ENCODE measurements around the gene ARHGAP5.

The ARHGAP5 gene
- long read RNA-seq, full-length matches to known transcripts: 2 of 34 reads
- long read RNA-seq, partial matches to known transcripts: 26 of 34 reads
- long read RNA-seq, other reads (novel, unspliced or antisense): 6 of 34 reads

- Histone ChIP-seq H3K4me3 (replicated peaks; ENCODE audit: insufficient read depth, low read length) (peak within 1 kb of the TSS; percentile 63), H3K27me3 (ENCODE audit: insufficient read depth, poor library complexity, severe bottlenecking) (peaks cover 43% of the 10 kb centered on the region), H3K27ac (replicated peaks) (no peak within 1 kb of the TSS)
- DNase-seq (ENCODE audit: low read depth in 1 of 2, low spot score in 1 of 2): peak in 1 of 2 experiments; percentile 1
- TF ChIP-seq REST (IDR thresholded peaks at IDR 0.05; ENCODE audit: insufficient replicate concordance, low read depth) (no peak), SPI1 (IDR thresholded peaks at IDR 0.05; ENCODE audit: borderline replicate concordance, low read depth) (no peak), CTCF (IDR thresholded peaks at IDR 0.05; ENCODE audit: insufficient read depth, low read length) (no peak), GABPA (IDR thresholded peaks at IDR 0.05; ENCODE audit: low read depth) (no peak), POLR2AphosphoS5 (IDR thresholded peaks at IDR 0.05; ENCODE audit: low read depth) (no peak)
Measured at GRCh38 chr14:32077081-32078022, at the start of gene ARHGAP5. Gene ARHGAP5 (plus strand): TSS chr14:32077304. CDS start chr14:32090670, 13,366 bp downstream.

- Histone ChIP-seq H3K27me3 (ENCODE audit: insufficient read depth, poor library complexity, severe bottlenecking) (no peaks in the 10 kb centered on the region), H3K4me3 (replicated peaks; ENCODE audit: insufficient read depth, low read length) (no peak overlapping the region), H3K27ac (replicated peaks) (no peak overlapping the region)
- DNase-seq (ENCODE audit: low read depth in 1 of 2, low spot score in 1 of 2): peak in 1 of 2 experiments; percentile 54
- TF ChIP-seq POLR2AphosphoS5 (IDR thresholded peaks at IDR 0.05; ENCODE audit: low read depth) (no peak), SPI1 (IDR thresholded peaks at IDR 0.05; ENCODE audit: borderline replicate concordance, low read depth) (peak; percentile 29; the same call in 1 of the 2 replicates)
Measured at GRCh38 chr14:32028599-32028998, 48.5 kb upstream of the ARHGAP5 start.

GRCh38 chr14:32033543-32033942 lies 43.6 kb upstream of the ARHGAP5 start:
- Histone ChIP-seq H3K27me3 (ENCODE audit: insufficient read depth, poor library complexity, severe bottlenecking) (peaks cover 2% of the 10 kb centered on the region), H3K27ac (replicated peaks) (no peak overlapping the region), H3K4me3 (replicated peaks; ENCODE audit: insufficient read depth, low read length) (no peak overlapping the region)
- no peak for DNase-seq (ENCODE audit: low read depth in 1 of 2, low spot score in 1 of 2)
- TF ChIP-seq SPI1 (IDR thresholded peaks at IDR 0.05; ENCODE audit: borderline replicate concordance, low read depth): no peak
- TF ChIP-seq CTCF (IDR thresholded peaks at IDR 0.05; ENCODE audit: insufficient read depth, low read length): no peak
- no peak for TF ChIP-seq GABPA (IDR thresholded peaks at IDR 0.05; ENCODE audit: low read depth)
- no peak for TF ChIP-seq REST (IDR thresholded peaks at IDR 0.05; ENCODE audit: insufficient replicate concordance, low read depth)
- no peak for TF ChIP-seq POLR2AphosphoS5 (IDR thresholded peaks at IDR 0.05; ENCODE audit: low read depth)

- DNase-seq (ENCODE audit: low read depth in 1 of 2, low spot score in 1 of 2): no peak
- Histone ChIP-seq H3K27ac (replicated peaks) (no peak overlapping the region), H3K27me3 (ENCODE audit: insufficient read depth, poor library complexity, severe bottlenecking) (peaks cover 2% of the 10 kb centered on the region), H3K4me3 (replicated peaks; ENCODE audit: insufficient read depth, low read length) (no peak overlapping the region)
- TF ChIP-seq POLR2AphosphoS5 (IDR thresholded peaks at IDR 0.05; ENCODE audit: low read depth): no peak
- TF ChIP-seq SPI1 (IDR thresholded peaks at IDR 0.05; ENCODE audit: borderline replicate concordance, low read depth): no peak
- no peak for TF ChIP-seq GABPA (IDR thresholded peaks at IDR 0.05; ENCODE audit: low read depth)
- TF ChIP-seq CTCF (IDR thresholded peaks at IDR 0.05; ENCODE audit: insufficient read depth, low read length): no peak
- TF ChIP-seq REST (IDR thresholded peaks at IDR 0.05; ENCODE audit: insufficient replicate concordance, low read depth): no peak
Measured at GRCh38 chr14:32038876-32039275, 38.2 kb upstream of the ARHGAP5 start.
